Fibroblast of skin of right biceps (primary cell): Measurements from ENCODE around the gene RXRA.

Experiments used
- DNase-seq: peaks from one replicate; pipeline ENCODE4 v3.0.0-alpha.2; 2013

The RXRA gene

GRCh38 chr9:134356496-134357470 lies 30.5 kb downstream of the RXRA start:
- DNase-seq, result no peak

- DNase-seq, result no peak
Observed at GRCh38 chr9:134357631-134358025, 31.4 kb downstream of the RXRA start.

- DNase-seq, result no peak
Observed at GRCh38 chr9:134358026-134358661, 31.9 kb downstream of the RXRA start.

GRCh38 chr9:134358662-134359319 lies 32.5 kb downstream of the RXRA start:
- no peak for DNase-seq

GRCh38 chr9:134359493-134360179 lies 33.4 kb downstream of the RXRA start:
- no peak for DNase-seq

GRCh38 chr9:134360180-134360759 lies 34.0 kb downstream of the RXRA start:
- no peak for DNase-seq

GRCh38 chr9:134360897-134361296 lies 34.6 kb downstream of the RXRA start:
- DNase-seq, result no peak

GRCh38 chr9:134361426-134361825 lies 35.2 kb downstream of the RXRA start:
- DNase-seq, result no peak

- no peak for DNase-seq
Observed at GRCh38 chr9:134361843-134362414, 35.7 kb downstream of the RXRA start.

- no peak for DNase-seq
Observed at GRCh38 chr9:134363450-134363849, 37.2 kb downstream of the RXRA start.

- DNase-seq, result no peak
Observed at GRCh38 chr9:134364391-134365114, 38.3 kb downstream of the RXRA start.

GRCh38 chr9:134365115-134365596 lies 38.9 kb downstream of the RXRA start:
- no peak for DNase-seq

GRCh38 chr9:134365791-134366222 lies 39.6 kb downstream of the RXRA start:
- peak; percentile 77 for DNase-seq

GRCh38 chr9:134366223-134367031 lies 40.2 kb downstream of the RXRA start:
- peak; percentile 90 for DNase-seq

GRCh38 chr9:134367061-134367460 lies 40.8 kb downstream of the RXRA start:
- no peak for DNase-seq

- no peak for DNase-seq
Observed at GRCh38 chr9:134367791-134368490, 41.7 kb downstream of the RXRA start.

GRCh38 chr9:134368571-134368970 lies 42.3 kb downstream of the RXRA start:
- no peak for DNase-seq

GRCh38 chr9:134369416-134370212 lies 43.4 kb downstream of the RXRA start:
- DNase-seq, result no peak

- no peak for DNase-seq
Observed at GRCh38 chr9:134370213-134370492, 43.9 kb downstream of the RXRA start.
